OCI-LY1 (cell line): ENCODE data around the gene SLIT3.

Experiments used
- CTCF ChIP-seq: fragments of 200-600 bp; sonication (generic), shearing (Covaris generic); IDR thresholded peaks from 2 replicates; pipeline ENCODE4 v1.5.1; 2017; ENCODE audit warnings: mild to moderate bottlenecking, antibody characterized with exemption, low read length, moderate library complexity, mixed read lengths
- EZH2 ChIP-seq: fragments of 200-600 bp; sonication (generic), shearing (Covaris generic); IDR thresholded peaks from 2 replicates; pipeline ENCODE4 v1.8.0; 2017; ENCODE audit warnings: borderline replicate concordance, mixed run types, mild to moderate bottlenecking, antibody characterized with exemption, low read length, moderate library complexity, mixed read lengths

GRCh38 chr5:169085636-169086035 lies 215.3 kb downstream of the SLIT3 start:
- TF ChIP-seq CTCF = no peak
- TF ChIP-seq EZH2 = no peak
